HG02884 (cell line): ENCODE data around the gene AFAP1.
A peak's percentile ranks its signal among the peaks of the same experiment; 100 is the strongest.

Experiments used
- ATAC-seq: cut with Tn5 transposase; IDR thresholded peaks from one replicate; pipeline ENCODE4 v1.9.1; 2021; ENCODE audit warnings: mild to moderate bottlenecking, moderate library complexity; ENCODE audit not compliant: unreplicated experiment

The AFAP1 gene

GRCh38 chr4:7939377-7940108 lies at the start of gene AFAP1:
AFAP1 (minus strand) TSS chr4:7939861; CDS start chr4:7872078, 67,783 bp downstream.
- ATAC-seq: peak; percentile 94

- no peak for ATAC-seq
Observed at GRCh38 chr4:7988437-7988836, 48.8 kb upstream of the AFAP1 start.

GRCh38 chr4:7987148-7987989 lies 47.7 kb upstream of the AFAP1 start:
- ATAC-seq: peak; percentile 84

GRCh38 chr4:7985891-7986441 lies 46.3 kb upstream of the AFAP1 start:
- ATAC-seq: no peak

GRCh38 chr4:7985072-7985471 lies 45.4 kb upstream of the AFAP1 start:
- no peak for ATAC-seq

- ATAC-seq: no peak
Observed at GRCh38 chr4:7984286-7984925, 44.7 kb upstream of the AFAP1 start.

GRCh38 chr4:7983296-7983695 lies 43.6 kb upstream of the AFAP1 start:
- no peak for ATAC-seq

- ATAC-seq: no peak
Observed at GRCh38 chr4:7981738-7982394, 42.2 kb upstream of the AFAP1 start.

- no peak for ATAC-seq
Observed at GRCh38 chr4:7980036-7980435, 40.4 kb upstream of the AFAP1 start.

GRCh38 chr4:7979652-7979968 lies 39.9 kb upstream of the AFAP1 start:
- no peak for ATAC-seq

- ATAC-seq: no peak
Observed at GRCh38 chr4:7978907-7979651, 39.4 kb upstream of the AFAP1 start.

- no peak for ATAC-seq
Observed at GRCh38 chr4:7978489-7978888, 38.8 kb upstream of the AFAP1 start.

GRCh38 chr4:7976634-7977033 lies 37.0 kb upstream of the AFAP1 start:
- no peak for ATAC-seq

- no peak for ATAC-seq
Observed at GRCh38 chr4:7976025-7976424, 36.4 kb upstream of the AFAP1 start.

GRCh38 chr4:7974425-7974824 lies 34.8 kb upstream of the AFAP1 start:
- no peak for ATAC-seq

GRCh38 chr4:7973545-7973981 lies 33.9 kb upstream of the AFAP1 start:
- ATAC-seq: no peak

GRCh38 chr4:7971881-7972500 lies 32.3 kb upstream of the AFAP1 start:
- no peak for ATAC-seq

GRCh38 chr4:7971159-7971631 lies 31.5 kb upstream of the AFAP1 start:
- ATAC-seq: no peak

GRCh38 chr4:7970361-7970946 lies 30.8 kb upstream of the AFAP1 start:
- peak; percentile 7 for ATAC-seq
